ENCODE results near the gene TMIGD2.
"Not testable (repeated sequence)": the region's sequence is repeated elsewhere in the genome, so short reads cannot be mapped to it uniquely, and the experiment has no call there.

TMIGD2 gene

GRCh38 chr19:4295972-4296771, 6.0 kb downstream of the TMIGD2 start:
- peak; percentile 22 to 76 for DNase-seq

- no peak for DNase-seq
Measured at GRCh38 chr19:4294389-4294788, 7.8 kb downstream of the TMIGD2 start.

GRCh38 chr19:4292515-4292914, 9.7 kb downstream of the TMIGD2 start:
- no peak for DNase-seq

- DNase-seq, result no peak
Measured at GRCh38 chr19:4291184-4291732, 10.9 kb downstream of the TMIGD2 start.

GRCh38 chr19:4288091-4288777, 14.0 kb downstream of the TMIGD2 start:
- DNase-seq, result no peak

GRCh38 chr19:4286141-4286540, 16.0 kb downstream of the TMIGD2 start:
- DNase-seq, result not testable (repeated sequence)

- no peak for DNase-seq
Measured at GRCh38 chr19:4284974-4285373, 17.2 kb downstream of the TMIGD2 start.

- DNase-seq, result no peak
Measured at GRCh38 chr19:4284176-4284958, 17.8 kb downstream of the TMIGD2 start.

GRCh38 chr19:4279530-4280422, 22.4 kb downstream of the TMIGD2 start:
- DNase-seq, result no peak

- no peak for DNase-seq
Measured at GRCh38 chr19:4279267-4279529, 23.0 kb downstream of the TMIGD2 start.

GRCh38 chr19:4278419-4279266, 23.5 kb downstream of the TMIGD2 start, which contains the start of gene SHD:
Gene SHD, plus strand, starts transcription at chr19:4279266. Its CDS starts 798 bp downstream, at chr19:4280064.
- no peak for DNase-seq

- DNase-seq, result no peak
Measured at GRCh38 chr19:4278010-4278409, 24.2 kb downstream of the TMIGD2 start.

GRCh38 chr19:4277191-4277696, 24.9 kb downstream of the TMIGD2 start:
- DNase-seq, result no peak

GRCh38 chr19:4274321-4274686, 27.9 kb downstream of the TMIGD2 start:
- not testable (repeated sequence) for DNase-seq

GRCh38 chr19:4272894-4273293, 29.3 kb downstream of the TMIGD2 start:
- DNase-seq, result no peak

GRCh38 chr19:4268816-4269430, 33.3 kb downstream of the TMIGD2 start:
- no peak for DNase-seq

- DNase-seq, result no peak
Measured at GRCh38 chr19:4267901-4268815, 34.0 kb downstream of the TMIGD2 start.

GRCh38 chr19:4267101-4267900, 34.9 kb downstream of the TMIGD2 start:
- DNase-seq, result no peak
